ENCODE measurements around the gene IFT122. TPM values are rescaled to one million over a fixed set of nuclear protein-coding genes. Genes with fewer than 3 reads are reported as not detected.

Gene IFT122
- total and polyA plus RNA-seq, 2 of the 4 experiments (the other 2 are of a cell fraction), result 16.8 to 28.0 TPM

GRCh38 chr3:129429602-129430001, 10.4 kb upstream of the IFT122 start:
- H3K56ac ChIP-seq (ENCODE audit: extremely low read depth, insufficient read depth, low read length), result no peak overlapping the region
- CTCF ChIA-PET, result no interaction called here

More at GRCh38 chr3:129429602-129430001, 10.4 kb upstream of the IFT122 start:
- Histone ChIP-seq H3K36me3 (ENCODE audit: control insufficient read depth, insufficient read depth, low read length) (peaks cover 20% of the 10 kb centered on the region), H3K27ac (ENCODE audit: insufficient read depth, low read length) (no peak overlapping the region), H3K23ac (ENCODE audit: low read depth, low read length) (no peak overlapping the region), H3K9me3 (ENCODE audit: control insufficient read depth, insufficient read depth, low read length) (no peaks in the 10 kb centered on the region), H3K4me3 (ENCODE audit: insufficient read depth, low read depth, low read length) (no peak overlapping the region), H3K14ac (replicated peaks; ENCODE audit: low read depth, low read length) (no peak overlapping the region), H3K4me1 (ENCODE audit: control insufficient read depth, insufficient read depth, low read length) (no peaks in the 10 kb centered on the region), H4K91ac (ENCODE audit: insufficient read depth, low read depth, low read length) (no peak overlapping the region), H3K27me3 (ENCODE audit: control insufficient read depth, insufficient read depth, low read length) (no peaks in the 10 kb centered on the region), H2AK9ac (replicated peaks; ENCODE audit: low read depth, low read length, poor library complexity) (peak overlapping the region; percentile 21), H4K8ac (ENCODE audit: low read depth in 2 of 2, low read length in 2 of 2) (peak overlapping the region in 1 of 2 experiments; percentile 76; a peak in 1 of 4 replicates), H3K4ac (ENCODE audit: low read depth, low read length) (no peak overlapping the region), H2BK120ac (ENCODE audit: low read depth, low read length) (no peak overlapping the region), H3K18ac (ENCODE audit: low read depth, low read length) (no peak overlapping the region), H3K9ac (ENCODE audit: low read depth, low read length) (no peak overlapping the region), H3K79me1 (ENCODE audit: low read depth in 1 of 2, low read length in 2 of 2) (peaks cover 5 to 7% of the 10 kb centered on the region in 2 experiments; a peak in 2 of 4 replicates), H4K20me1 (ENCODE audit: insufficient read depth, low read length) (no peaks in the 10 kb centered on the region), H2BK15ac (ENCODE audit: low read depth, low read length) (no peak overlapping the region), H2BK5ac (ENCODE audit: low read depth, low read length, poor library complexity, severe bottlenecking) (no peak overlapping the region), H3K4me2 (ENCODE audit: low read depth, low read length) (no peak overlapping the region), H3K9me1 (ENCODE audit: insufficient read depth, low read length) (peaks cover 10% of the 10 kb centered on the region; the same call in 1 of the 2 replicates), H2AFZ (replicated peaks; ENCODE audit: low read length, poor library complexity) (no peak overlapping the region), H2AK5ac (ENCODE audit: low read depth, low read length) (no peak overlapping the region), H2BK20ac (ENCODE audit: low read depth, low read length) (no peak overlapping the region), H4K5ac (ENCODE audit: low read depth, low read length) (no peak overlapping the region)
- intact Hi-C loops (cut with micrococcal nuclease), result no loop called here
- dilution Hi-C loops (cut with HindIII; ENCODE audit: low sequenced_read_pairs, unreplicated experiment), result no loop called here
- POLR2A ChIA-PET (ENCODE audit: unreplicated experiment), result interaction anchor here (1.3 kb wide), 1 partner anchor 10 kb away, joined by 4 read pairs; the partner anchor contains the start of genes IFT122 and MBD4
- ATAC-seq (ENCODE audit: low read depth) (no peak), DNase-seq (no peak)
- no TSS peak for BruUV-seq (replicated peaks)
- in situ Hi-C loops (cut with MboI; ENCODE audit: low sequenced_read_pairs), result no loop called here
- no peak for TF ChIP-seq CTCF (conservative IDR thresholded peaks at IDR 0.05; ENCODE audit: low read depth, low read length)
- TF ChIP-seq BHLHE40 (IDR thresholded peaks at IDR 0.05; ENCODE audit: low read depth, low read length), result no peak
- TF ChIP-seq RCOR1 (IDR thresholded peaks at IDR 0.05; ENCODE audit: insufficient replicate concordance, low read length), result no peak
- no peak for TF ChIP-seq POLR2A (IDR thresholded peaks at IDR 0.05; ENCODE audit: low read depth, low read length)
- TF ChIP-seq NFE2L2 (IDR thresholded peaks at IDR 0.05; ENCODE audit: low read depth, low read length), result no peak
- no peak for TF ChIP-seq MXI1 (IDR thresholded peaks at IDR 0.05; ENCODE audit: borderline replicate concordance, low read depth, low read length)
- TF ChIP-seq CEBPB (IDR thresholded peaks at IDR 0.05; ENCODE audit: low read depth, low read length), result no peak
- no peak for TF ChIP-seq SMC3 (IDR thresholded peaks at IDR 0.05; ENCODE audit: low read depth, low read length)
- no peak for TF ChIP-seq RFX5 (IDR thresholded peaks at IDR 0.05; ENCODE audit: low read depth, low read length)
- TF ChIP-seq MAFK (IDR thresholded peaks at IDR 0.05; ENCODE audit: low read depth, low read length), result no peak
- TF ChIP-seq MAZ (IDR thresholded peaks at IDR 0.05; ENCODE audit: borderline replicate concordance, low read depth, low read length), result no peak
- no peak for TF ChIP-seq CHD1 (IDR thresholded peaks at IDR 0.05; ENCODE audit: low read depth, low read length)
- TF ChIP-seq FOS (IDR thresholded peaks at IDR 0.05; ENCODE audit: low read depth, low read length), result no peak
- no peak for TF ChIP-seq RAD21 (IDR thresholded peaks at IDR 0.05; ENCODE audit: low read length)
- TF ChIP-seq, protein P1, sequence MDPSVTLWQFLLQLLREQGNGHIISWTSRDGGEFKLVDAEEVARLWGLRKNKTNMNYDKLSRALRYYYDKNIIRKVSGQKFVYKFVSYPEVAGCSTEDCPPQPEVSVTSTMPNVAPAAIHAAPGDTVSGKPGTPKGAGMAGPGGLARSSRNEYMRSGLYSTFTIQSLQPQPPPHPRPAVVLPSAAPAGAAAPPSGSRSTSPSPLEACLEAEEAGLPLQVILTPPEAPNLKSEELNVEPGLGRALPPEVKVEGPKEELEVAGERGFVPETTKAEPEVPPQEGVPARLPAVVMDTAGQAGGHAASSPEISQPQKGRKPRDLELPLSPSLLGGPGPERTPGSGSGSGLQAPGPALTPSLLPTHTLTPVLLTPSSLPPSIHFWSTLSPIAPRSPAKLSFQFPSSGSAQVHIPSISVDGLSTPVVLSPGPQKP (IDR thresholded peaks at IDR 0.05; ENCODE audit: borderline replicate concordance, low read depth, low read length), result no peak
- TF ChIP-seq, protein P2, sequence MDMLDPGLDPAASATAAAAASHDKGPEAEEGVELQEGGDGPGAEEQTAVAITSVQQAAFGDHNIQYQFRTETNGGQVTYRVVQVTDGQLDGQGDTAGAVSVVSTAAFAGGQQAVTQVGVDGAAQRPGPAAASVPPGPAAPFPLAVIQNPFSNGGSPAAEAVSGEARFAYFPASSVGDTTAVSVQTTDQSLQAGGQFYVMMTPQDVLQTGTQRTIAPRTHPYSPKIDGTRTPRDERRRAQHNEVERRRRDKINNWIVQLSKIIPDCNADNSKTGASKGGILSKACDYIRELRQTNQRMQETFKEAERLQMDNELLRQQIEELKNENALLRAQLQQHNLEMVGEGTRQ (IDR thresholded peaks at IDR 0.05; ENCODE audit: low read depth, low read length), result no peak
- WGBS, 2 experiments (ENCODE audit: extremely low coverage in 2 of 2, insufficient read length in 1 of 2), result 80% methylated on average over 1 of the region's 4 CpGs; no CpG with 5 or more reads in 1 of the 2 experiments

All from IMR-90 (cell line).